Hepatocyte (in vitro differentiated cells): Measurements from ENCODE around the gene BAIAP3.

Experiments
- EZH2phosphoT487 ChIP-seq: fragments of 200-600 bp; sonication (generic); IDR thresholded peaks from one replicate; pipeline ENCODE4 v1.6.1; 2018; ENCODE audit warnings: antibody characterized with exemption, mild to moderate bottlenecking, low read depth, moderate library complexity; ENCODE audit not compliant: unreplicated experiment, severe bottlenecking
- TF ChIP-seq, protein P1 (sequence below): fragments of 200-600 bp; sonication (generic); IDR thresholded peaks from 2 replicates; pipeline ENCODE4 v1.5.1; 2016; ENCODE audit warnings: antibody characterized with exemption, mild to moderate bottlenecking; ENCODE audit not compliant: poor library complexity

DNA sequence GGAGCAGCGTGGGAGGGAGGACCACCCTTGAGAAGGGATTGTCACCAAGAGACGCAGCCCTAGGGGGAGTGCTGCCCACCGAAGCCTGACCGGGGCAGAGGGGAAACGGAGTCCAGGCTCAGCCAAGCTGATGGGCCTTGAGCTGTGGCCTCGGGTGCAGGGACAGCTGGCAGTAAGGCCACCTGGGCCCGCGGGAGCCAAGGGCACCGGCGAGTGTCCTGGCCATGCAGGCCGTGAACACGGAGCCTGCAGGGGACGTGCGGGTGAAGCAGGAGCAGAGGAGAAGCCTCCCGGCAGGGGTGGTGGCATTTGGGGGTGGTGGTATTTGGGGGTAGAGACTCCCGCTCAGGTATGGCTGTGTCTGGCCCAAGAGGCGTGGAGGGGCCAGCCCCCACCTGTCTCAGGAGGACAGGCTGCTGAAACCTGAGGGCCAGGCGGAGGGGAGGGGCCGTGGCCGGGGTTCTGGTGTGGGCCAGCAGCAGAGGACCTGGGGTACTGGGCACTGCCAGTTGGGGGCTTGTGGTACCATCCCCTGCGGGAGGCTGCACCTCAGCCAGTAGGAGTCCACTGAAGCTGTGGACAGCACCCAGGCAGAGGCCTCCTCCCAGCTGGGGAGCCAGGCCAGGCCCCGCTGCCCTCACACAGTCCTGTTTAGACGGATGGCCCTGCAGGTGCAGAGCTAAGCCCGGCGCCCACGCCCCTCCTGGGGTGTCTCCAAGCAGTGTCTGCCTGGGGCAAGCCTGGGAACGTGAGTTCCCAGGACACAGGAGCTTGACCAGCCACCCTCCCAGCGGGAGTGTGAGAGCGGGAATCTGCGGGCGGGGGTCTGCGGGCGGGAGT is 22.8 kb downstream of the BAIAP3 start:
- TF ChIP-seq, protein P1, sequence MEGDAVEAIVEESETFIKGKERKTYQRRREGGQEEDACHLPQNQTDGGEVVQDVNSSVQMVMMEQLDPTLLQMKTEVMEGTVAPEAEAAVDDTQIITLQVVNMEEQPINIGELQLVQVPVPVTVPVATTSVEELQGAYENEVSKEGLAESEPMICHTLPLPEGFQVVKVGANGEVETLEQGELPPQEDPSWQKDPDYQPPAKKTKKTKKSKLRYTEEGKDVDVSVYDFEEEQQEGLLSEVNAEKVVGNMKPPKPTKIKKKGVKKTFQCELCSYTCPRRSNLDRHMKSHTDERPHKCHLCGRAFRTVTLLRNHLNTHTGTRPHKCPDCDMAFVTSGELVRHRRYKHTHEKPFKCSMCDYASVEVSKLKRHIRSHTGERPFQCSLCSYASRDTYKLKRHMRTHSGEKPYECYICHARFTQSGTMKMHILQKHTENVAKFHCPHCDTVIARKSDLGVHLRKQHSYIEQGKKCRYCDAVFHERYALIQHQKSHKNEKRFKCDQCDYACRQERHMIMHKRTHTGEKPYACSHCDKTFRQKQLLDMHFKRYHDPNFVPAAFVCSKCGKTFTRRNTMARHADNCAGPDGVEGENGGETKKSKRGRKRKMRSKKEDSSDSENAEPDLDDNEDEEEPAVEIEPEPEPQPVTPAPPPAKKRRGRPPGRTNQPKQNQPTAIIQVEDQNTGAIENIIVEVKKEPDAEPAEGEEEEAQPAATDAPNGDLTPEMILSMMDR: no peak
- TF ChIP-seq EZH2phosphoT487: no peak
